ENCODE measurements around the gene CHSY3. TPM values are rescaled to one million over a fixed set of nuclear protein-coding genes. Genes with fewer than 3 reads are reported as not detected.
A peak's percentile ranks its signal among the peaks of the same experiment; 100 is the strongest.

Gene CHSY3
- total RNA-seq, 2 donors from 2014 or later: 24.3 to 28.3 TPM

DNA sequence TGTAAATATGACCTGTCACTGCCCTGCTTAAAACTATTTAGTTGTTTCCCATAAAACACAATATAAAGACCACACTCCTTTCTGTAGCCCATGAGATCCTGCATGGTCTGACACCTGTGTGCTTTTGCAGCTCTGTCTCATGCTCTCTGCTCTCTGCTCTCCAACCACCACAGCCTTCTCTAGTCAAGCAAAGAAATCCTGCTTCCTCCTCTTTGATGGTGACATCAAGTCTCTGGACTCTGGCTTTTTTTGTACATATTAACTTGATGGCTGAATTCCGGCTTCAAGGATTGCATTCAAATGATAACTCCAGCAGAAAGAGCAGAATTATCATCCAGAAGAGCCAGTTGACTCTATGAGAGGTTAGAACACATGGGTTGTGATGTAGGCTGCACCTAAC is 58.2 kb downstream of the CHSY3 start:
- H3K27me3 ChIP-seq (replicated peaks; ENCODE audit: insufficient read depth): no peaks in the 10 kb centered on the region
- peak overlapping the region in 1 of 2 donors; percentile 83 for H3K27ac ChIP-seq
- DNase-seq (ENCODE audit: low spot score): no peak
- no peaks in the 10 kb centered on the region for H3K9me3 ChIP-seq
- H3K36me3 ChIP-seq: no peaks in the 10 kb centered on the region
- peaks cover 18 to 38% of the 10 kb centered on the region in 2 donors for H3K4me1 ChIP-seq (ENCODE audit: control insufficient read depth in 1 of 2, low read depth in 2 of 2)
- H3K4me3 ChIP-seq: no peak overlapping the region
- no peak for ATAC-seq (ENCODE audit: insufficient number of reproducible peaks, low FRiP score, low read depth)
- TF ChIP-seq CTCF (IDR thresholded peaks at IDR 0.05): no peak

DNA sequence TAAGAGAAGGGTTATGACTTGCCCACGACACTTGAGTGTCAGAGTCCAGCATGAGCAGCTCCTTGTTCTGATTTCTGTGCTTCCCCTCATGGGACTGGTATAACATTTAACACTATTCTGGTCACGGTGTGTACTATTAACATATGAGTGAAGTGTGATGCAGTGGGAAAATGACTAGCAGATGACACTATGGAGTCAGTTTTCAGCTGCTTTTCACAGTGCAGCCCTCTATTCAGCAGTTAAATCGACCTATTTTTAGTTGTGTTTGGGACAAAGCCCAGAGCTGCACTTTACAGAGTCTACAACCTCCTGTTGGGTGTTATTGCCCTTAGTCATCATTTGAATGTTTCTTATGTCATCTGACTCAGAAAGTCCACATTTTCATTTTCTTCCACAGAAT is 59.1 kb downstream of the CHSY3 start:
- no peaks in the 10 kb centered on the region for H3K9me3 ChIP-seq
- peaks cover 18 to 34% of the 10 kb centered on the region in 2 donors for H3K4me1 ChIP-seq (ENCODE audit: control insufficient read depth in 1 of 2, low read depth in 2 of 2)
- ATAC-seq (ENCODE audit: insufficient number of reproducible peaks, low FRiP score, low read depth) (peak; percentile 97), DNase-seq (ENCODE audit: low spot score) (no peak)
- no peaks in the 10 kb centered on the region for H3K27me3 ChIP-seq (replicated peaks; ENCODE audit: insufficient read depth)
- TF ChIP-seq CTCF (IDR thresholded peaks at IDR 0.05): no peak
- no peaks in the 10 kb centered on the region for H3K36me3 ChIP-seq
- H3K27ac ChIP-seq: peak overlapping the region; percentile 63 to 83
- H3K4me3 ChIP-seq: peak overlapping the region; percentile 11

DNA sequence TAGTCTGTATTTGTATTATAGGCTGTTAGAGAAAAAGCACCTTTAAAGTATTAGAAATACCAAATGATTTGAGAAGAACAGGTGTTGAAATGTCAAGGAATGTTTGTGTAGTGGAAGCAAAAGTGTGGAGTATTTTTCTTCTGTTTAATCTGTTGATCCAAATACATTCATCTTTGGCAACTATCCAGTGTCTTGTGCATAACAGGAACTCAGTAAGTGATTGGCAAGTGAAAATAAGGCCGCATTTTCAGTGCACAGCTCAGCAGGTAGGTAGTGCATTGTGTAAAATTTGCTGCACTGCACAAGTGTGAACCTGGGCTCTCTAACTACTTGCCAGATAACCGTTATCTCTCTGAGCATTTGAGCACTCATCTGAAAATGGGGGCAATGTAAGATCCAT is 61.8 kb downstream of the CHSY3 start:
- no peak for ATAC-seq (ENCODE audit: insufficient number of reproducible peaks, low FRiP score, low read depth)
- Histone ChIP-seq H3K9me3 (no peaks in the 10 kb centered on the region), H3K27ac (no peak overlapping the region), H3K4me3 (no peak overlapping the region), H3K4me1 (ENCODE audit: control insufficient read depth in 1 of 2, low read depth in 2 of 2) (peaks cover 21 to 36% of the 10 kb centered on the region in 2 donors), H3K27me3 (replicated peaks; ENCODE audit: insufficient read depth) (no peaks in the 10 kb centered on the region), H3K36me3 (no peaks in the 10 kb centered on the region)
- no peak for TF ChIP-seq CTCF (IDR thresholded peaks at IDR 0.05)
- DNase-seq (ENCODE audit: low spot score): no peak

GRCh38 chr5:129971714-129972113 is 67.4 kb downstream of the CHSY3 start:
- no peak overlapping the region for H3K4me3 ChIP-seq

GRCh38 chr5:129972465-129973141 is 68.3 kb downstream of the CHSY3 start:
- Histone ChIP-seq H3K4me1 (ENCODE audit: control insufficient read depth in 1 of 2, low read depth in 2 of 2) (peaks cover 4 to 13% of the 10 kb centered on the region in 2 donors), H3K4me3 (no peak overlapping the region), H3K27me3 (replicated peaks; ENCODE audit: insufficient read depth) (no peaks in the 10 kb centered on the region), H3K9me3 (no peaks in the 10 kb centered on the region), H3K36me3 (no peaks in the 10 kb centered on the region), H3K27ac (no peak overlapping the region)
- ATAC-seq (ENCODE audit: insufficient number of reproducible peaks, low FRiP score, low read depth): no peak
- DNase-seq (ENCODE audit: low spot score): no peak
- TF ChIP-seq CTCF (IDR thresholded peaks at IDR 0.05): no peak

More at GRCh38 chr5:129971714-129972113, 67.4 kb downstream of the CHSY3 start:
- peaks cover 4 to 13% of the 10 kb centered on the region in 2 donors for H3K4me1 ChIP-seq (ENCODE audit: control insufficient read depth in 1 of 2, low read depth in 2 of 2)
- DNase-seq (ENCODE audit: low spot score) (no peak), ATAC-seq (ENCODE audit: insufficient number of reproducible peaks, low FRiP score, low read depth) (no peak)
- TF ChIP-seq CTCF (IDR thresholded peaks at IDR 0.05): no peak
- H3K27me3 ChIP-seq (replicated peaks; ENCODE audit: insufficient read depth): no peaks in the 10 kb centered on the region
- no peak overlapping the region for H3K27ac ChIP-seq
- no peaks in the 10 kb centered on the region for H3K36me3 ChIP-seq
- no peaks in the 10 kb centered on the region for H3K9me3 ChIP-seq

Data from thoracic aorta (tissue), 2 donors.